Measurements from ENCODE around the gene PRKAG2.
"Not testable (repeated sequence)": the region's sequence is repeated elsewhere in the genome, so short reads cannot be mapped to it uniquely, and the experiment has no call there.

Gene PRKAG2

DNA sequence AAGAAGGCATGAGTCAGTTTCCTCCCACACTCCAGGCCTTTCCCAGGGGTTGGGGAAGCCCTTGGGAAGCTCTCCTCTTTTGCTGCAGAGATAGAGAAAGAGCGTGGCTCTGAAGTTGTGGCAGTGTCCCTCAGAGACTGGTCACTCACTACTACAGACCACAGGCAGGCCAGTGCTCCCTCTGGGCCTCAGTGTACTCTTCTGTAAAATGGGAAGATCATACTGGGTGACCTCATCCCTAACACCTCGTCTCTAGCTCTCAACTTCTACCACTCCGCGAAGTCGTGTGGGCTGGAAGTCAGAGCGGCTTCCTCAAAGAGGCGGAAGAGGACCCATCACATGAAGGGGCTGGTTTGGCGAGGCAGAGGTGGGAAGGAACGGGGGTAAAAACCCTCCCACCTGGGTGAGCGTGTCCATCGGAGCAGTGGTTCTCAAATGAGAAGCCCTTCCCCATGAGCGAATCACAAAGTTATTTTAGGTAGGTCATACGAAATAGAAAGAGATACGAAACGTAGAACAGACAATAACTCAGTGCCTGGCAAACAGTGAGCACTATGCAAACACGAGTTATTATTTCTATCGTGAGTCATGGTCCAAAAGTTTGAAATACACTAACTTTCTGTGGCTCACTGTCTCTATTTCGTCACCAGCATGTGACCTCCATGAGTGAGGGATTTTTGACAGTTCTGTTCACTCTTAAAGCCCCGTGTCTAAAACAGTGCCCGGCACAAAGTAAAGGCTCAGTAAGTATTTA is 32.7 kb downstream of the PRKAG2 start:
- Histone ChIP-seq H3K27me3 (no peaks in the 10 kb centered on the region), H3K36me3 (no peaks in the 10 kb centered on the region), H3K4me1 (no peaks in the 10 kb centered on the region), H3K4me3 (ENCODE audit: low read depth, low read length) (no peak overlapping the region), H3K9me3 (no peaks in the 10 kb centered on the region)
- TF ChIP-seq, protein P1, sequence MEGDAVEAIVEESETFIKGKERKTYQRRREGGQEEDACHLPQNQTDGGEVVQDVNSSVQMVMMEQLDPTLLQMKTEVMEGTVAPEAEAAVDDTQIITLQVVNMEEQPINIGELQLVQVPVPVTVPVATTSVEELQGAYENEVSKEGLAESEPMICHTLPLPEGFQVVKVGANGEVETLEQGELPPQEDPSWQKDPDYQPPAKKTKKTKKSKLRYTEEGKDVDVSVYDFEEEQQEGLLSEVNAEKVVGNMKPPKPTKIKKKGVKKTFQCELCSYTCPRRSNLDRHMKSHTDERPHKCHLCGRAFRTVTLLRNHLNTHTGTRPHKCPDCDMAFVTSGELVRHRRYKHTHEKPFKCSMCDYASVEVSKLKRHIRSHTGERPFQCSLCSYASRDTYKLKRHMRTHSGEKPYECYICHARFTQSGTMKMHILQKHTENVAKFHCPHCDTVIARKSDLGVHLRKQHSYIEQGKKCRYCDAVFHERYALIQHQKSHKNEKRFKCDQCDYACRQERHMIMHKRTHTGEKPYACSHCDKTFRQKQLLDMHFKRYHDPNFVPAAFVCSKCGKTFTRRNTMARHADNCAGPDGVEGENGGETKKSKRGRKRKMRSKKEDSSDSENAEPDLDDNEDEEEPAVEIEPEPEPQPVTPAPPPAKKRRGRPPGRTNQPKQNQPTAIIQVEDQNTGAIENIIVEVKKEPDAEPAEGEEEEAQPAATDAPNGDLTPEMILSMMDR (IDR thresholded peaks at IDR 0.05; ENCODE audit: low read depth, low read length), result no peak
- DNase-seq, result no peak

GRCh38 chr7:151843181-151843580 is 33.7 kb downstream of the PRKAG2 start:
- no peaks in the 10 kb centered on the region for H3K36me3 ChIP-seq
- H3K4me3 ChIP-seq (ENCODE audit: low read depth, low read length), result no peak overlapping the region
- H3K27me3 ChIP-seq, result no peaks in the 10 kb centered on the region
- no peaks in the 10 kb centered on the region for H3K4me1 ChIP-seq
- no peaks in the 10 kb centered on the region for H3K9me3 ChIP-seq
- TF ChIP-seq, protein P1 (IDR thresholded peaks at IDR 0.05; ENCODE audit: low read depth, low read length), result no peak
- DNase-seq, result no peak

DNA sequence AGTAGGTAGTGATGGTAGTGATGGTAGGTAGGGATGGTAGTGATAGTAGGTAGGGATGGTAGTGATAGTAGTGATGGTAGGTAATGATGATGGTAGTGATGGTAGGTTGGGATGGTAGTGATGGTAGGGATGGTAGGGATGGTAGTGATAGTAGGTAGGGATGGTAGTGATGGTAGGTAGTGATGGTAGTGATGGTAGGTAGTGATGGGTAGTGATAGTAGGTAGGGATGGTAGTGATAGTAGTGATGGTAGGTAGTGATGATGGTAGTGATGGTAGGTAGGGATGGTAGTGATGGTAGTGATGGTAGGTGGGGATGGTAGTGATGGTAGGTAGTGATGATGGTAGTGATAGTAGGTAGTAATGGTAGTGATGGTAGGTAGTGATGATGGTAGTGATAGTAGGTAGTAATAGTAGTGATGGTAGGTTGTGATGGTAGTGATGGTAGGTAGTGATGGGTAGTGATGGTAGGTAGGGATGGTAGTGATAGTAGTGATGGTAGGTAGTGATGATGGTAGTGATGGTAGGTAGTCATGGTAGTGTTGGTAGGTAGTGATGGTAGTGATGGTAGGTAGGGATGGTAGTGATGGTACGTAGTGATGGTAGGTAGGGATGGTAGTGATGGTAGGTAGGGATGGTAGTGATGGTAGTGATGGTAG is 35.4 kb downstream of the PRKAG2 start:
- H3K27me3 ChIP-seq, result not testable (repeated sequence)

DNA sequence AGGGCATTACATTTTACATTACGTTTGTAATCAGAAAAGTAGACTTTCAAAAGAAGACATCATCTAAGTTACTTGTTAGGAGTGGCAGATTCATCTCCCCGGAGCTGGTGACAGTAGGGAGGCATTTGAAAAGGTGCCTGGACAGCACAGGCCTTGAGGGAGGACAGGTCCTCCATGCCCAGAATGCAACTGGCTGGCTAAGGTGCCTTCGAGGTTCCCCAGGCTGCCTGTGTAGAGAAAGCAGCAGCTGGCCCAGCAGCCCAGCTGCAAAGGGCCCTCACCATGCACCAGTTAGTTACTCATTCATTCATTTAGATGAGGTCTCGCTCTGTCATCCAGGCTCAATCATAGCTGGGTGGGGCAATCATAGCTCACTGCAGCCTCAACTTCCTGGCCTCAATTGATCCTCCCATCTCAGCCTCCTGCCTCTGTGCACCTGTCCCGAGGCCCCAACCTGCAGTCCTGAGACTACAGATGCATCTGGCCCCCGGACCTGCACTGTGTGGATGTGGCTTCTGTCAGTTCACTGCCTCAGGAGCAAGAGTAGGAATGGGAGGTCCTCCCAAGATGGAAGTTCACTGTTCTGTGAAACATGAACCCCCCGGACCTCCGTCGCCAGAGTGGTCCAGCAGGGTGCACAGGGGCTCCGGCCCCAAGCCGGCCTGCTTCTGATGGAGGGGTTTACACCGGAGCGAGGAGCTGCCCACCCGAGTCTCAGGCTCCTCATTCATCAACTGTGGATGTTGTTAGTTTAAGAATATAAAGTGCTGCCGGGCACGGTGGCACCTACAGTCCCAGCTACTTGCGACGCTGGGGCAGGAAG is 36.6 kb downstream of the PRKAG2 start:
- Histone ChIP-seq H3K27me3 (no peaks in the 10 kb centered on the region), H3K4me3 (ENCODE audit: low read depth, low read length) (no peak overlapping the region), H3K9me3 (no peaks in the 10 kb centered on the region), H3K36me3 (no peaks in the 10 kb centered on the region), H3K4me1 (no peaks in the 10 kb centered on the region)
- TF ChIP-seq, protein P1 (IDR thresholded peaks at IDR 0.05; ENCODE audit: low read depth, low read length), result no peak
- no peak for DNase-seq

More for the DNA sequence above, 35.4 kb downstream of the PRKAG2 start:
- H3K36me3 ChIP-seq; DNase-seq; H3K4me3 ChIP-seq (ENCODE audit: low read depth, low read length); H3K4me1 ChIP-seq; H3K9me3 ChIP-seq: not testable (repeated sequence)

DNA sequence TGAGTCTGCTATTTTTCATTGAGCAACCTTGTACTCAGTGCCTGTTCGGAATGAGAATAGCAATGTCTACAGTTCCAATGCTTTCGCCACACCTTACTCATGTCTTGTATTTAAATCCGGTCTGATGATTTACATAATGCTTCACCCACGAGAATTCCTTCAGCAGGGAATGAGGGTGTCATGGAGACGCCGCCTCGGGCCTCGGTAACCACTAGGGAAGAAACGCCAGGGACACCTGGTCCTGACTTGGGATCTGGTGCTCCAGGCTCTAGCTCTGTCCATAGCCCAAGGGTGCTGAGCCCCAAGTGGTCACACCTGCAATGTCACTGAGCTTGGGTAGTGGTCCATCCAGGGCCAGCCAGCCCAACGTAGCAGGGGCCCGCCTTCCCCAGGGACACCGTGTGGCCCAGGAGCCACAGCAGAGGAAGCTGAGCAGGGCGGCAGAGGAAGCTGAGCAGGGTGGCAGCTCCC is 37.4 kb downstream of the PRKAG2 start:
- TF ChIP-seq, protein P1 (IDR thresholded peaks at IDR 0.05; ENCODE audit: low read depth, low read length), result no peak
- H3K4me1 ChIP-seq, result no peaks in the 10 kb centered on the region
- H3K9me3 ChIP-seq, result no peaks in the 10 kb centered on the region
- no peak overlapping the region for H3K4me3 ChIP-seq (ENCODE audit: low read depth, low read length)
- H3K27me3 ChIP-seq, result no peaks in the 10 kb centered on the region
- no peaks in the 10 kb centered on the region for H3K36me3 ChIP-seq
- no peak for DNase-seq

DNA sequence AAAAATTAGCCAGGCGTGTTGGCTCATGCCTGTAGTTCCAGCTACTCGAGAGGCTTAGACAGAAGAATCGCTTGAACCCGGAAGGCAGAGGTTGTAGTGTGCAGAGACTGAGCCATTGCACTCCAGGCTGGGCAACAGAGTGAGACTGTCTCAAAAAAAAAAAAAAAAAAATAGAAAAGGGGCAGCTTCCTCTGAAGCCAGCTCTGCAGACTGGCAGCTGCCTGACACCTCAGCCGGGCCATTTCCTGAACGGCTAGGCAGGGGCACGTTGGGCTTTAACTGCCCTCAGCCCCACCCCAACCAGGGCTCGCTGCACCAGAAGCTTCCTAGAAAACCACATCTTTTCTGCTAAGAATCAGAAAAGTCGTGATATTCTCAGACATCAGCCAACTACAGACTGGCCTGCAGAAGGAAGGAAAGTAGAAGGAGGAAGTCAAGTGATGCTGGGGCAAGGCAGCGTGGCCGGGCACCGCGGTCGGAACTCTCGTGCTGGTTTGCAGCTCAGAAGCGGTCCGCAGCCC is 38.0 kb downstream of the PRKAG2 start:
- Histone ChIP-seq H3K4me1 (no peaks in the 10 kb centered on the region), H3K4me3 (ENCODE audit: low read depth, low read length) (no peak overlapping the region)
- no peak for DNase-seq

More for the DNA sequence above, 38.0 kb downstream of the PRKAG2 start:
- Histone ChIP-seq H3K27me3 (no peaks in the 10 kb centered on the region), H3K36me3 (no peaks in the 10 kb centered on the region), H3K9me3 (no peaks in the 10 kb centered on the region)
- TF ChIP-seq, protein P1 (IDR thresholded peaks at IDR 0.05; ENCODE audit: low read depth, low read length), result no peak

All from BE2C (cell line).